Retinal pigment epithelial cell (primary cell): ENCODE results near the gene FOXP1.

Experiments used
- DNase-seq: peaks from one replicate; pipeline ENCODE4 v3.0.0-alpha.2; 2010; ENCODE audit warnings: low read depth
- H3K4me3 ChIP-seq: 2 replicates; pipeline ENCODE4 v1.5.1; 2011; ENCODE audit warnings: mild to moderate bottlenecking, low read length, control low read depth, moderate library complexity
- TF ChIP-seq, protein P1 (sequence below): conservative IDR thresholded peaks from 2 replicates; pipeline ENCODE4 v1.5.1; 2011; ENCODE audit warnings: low read depth, low read length, control low read depth, inconsistent platforms

The FOXP1 gene

DNA sequence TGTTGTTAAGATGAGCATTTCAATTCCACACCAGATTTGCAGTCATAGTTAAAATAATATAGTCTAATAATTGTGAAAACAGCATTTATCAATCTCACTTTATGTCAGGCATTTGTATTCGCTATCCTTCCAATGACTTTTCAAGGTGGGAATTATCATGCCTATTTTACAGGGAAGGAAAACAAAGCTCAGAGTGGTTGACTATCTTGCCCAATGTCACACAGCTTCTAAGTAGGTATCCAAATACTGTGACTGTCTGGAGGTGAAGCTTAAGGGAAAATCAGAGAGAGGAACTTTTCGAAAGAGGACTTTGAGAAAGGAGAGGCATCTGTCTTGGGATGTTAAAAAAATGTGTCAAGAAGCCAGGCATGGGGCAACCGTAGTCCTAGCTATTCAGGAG is 443.1 kb downstream of the FOXP1 start:
- no peak for DNase-seq
- H3K4me3 ChIP-seq: no peak overlapping the region
- TF ChIP-seq, protein P1, sequence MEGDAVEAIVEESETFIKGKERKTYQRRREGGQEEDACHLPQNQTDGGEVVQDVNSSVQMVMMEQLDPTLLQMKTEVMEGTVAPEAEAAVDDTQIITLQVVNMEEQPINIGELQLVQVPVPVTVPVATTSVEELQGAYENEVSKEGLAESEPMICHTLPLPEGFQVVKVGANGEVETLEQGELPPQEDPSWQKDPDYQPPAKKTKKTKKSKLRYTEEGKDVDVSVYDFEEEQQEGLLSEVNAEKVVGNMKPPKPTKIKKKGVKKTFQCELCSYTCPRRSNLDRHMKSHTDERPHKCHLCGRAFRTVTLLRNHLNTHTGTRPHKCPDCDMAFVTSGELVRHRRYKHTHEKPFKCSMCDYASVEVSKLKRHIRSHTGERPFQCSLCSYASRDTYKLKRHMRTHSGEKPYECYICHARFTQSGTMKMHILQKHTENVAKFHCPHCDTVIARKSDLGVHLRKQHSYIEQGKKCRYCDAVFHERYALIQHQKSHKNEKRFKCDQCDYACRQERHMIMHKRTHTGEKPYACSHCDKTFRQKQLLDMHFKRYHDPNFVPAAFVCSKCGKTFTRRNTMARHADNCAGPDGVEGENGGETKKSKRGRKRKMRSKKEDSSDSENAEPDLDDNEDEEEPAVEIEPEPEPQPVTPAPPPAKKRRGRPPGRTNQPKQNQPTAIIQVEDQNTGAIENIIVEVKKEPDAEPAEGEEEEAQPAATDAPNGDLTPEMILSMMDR: no peak

DNA sequence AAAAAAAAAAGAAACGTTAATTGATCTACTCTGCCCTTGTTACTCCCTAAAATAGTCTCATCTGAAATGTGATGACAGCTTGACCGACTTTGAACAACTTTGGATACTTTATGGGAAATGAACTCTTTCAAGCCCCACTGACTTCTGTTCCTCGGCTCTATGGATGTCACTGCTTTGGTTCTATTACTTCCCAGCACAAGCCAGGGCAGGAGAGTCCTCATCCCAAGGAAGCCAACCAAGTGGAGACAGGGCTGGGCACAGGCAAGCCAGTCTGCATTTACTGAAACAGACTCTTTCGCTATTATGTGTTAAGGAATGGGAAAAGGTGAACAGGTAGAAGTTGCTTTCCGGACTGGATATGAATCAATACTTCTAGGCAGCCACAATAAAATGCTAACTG is 444.0 kb downstream of the FOXP1 start:
- DNase-seq: no peak
- H3K4me3 ChIP-seq: no peak overlapping the region
- TF ChIP-seq, protein P1: no peak

DNA sequence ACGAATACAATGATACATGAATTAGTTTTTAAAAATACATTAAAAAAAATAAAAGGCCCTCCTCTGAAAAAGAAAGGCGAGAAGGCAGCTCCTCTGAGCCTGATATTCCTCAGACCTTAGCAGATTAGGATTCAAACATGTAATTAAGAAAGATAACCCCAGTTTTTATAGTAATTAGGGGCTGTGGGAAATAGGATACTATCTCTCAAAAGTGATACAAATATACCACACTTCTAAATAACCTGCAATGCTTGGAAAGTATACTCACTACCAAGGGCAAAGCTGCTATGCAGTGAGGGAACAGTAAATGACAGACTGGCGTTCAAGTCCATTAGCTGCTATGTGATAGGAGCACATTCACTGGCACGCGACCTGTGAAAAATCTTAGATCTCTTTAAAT is 445.1 kb downstream of the FOXP1 start:
- H3K4me3 ChIP-seq: no peak overlapping the region
- TF ChIP-seq, protein P1: no peak
- no peak for DNase-seq

DNA sequence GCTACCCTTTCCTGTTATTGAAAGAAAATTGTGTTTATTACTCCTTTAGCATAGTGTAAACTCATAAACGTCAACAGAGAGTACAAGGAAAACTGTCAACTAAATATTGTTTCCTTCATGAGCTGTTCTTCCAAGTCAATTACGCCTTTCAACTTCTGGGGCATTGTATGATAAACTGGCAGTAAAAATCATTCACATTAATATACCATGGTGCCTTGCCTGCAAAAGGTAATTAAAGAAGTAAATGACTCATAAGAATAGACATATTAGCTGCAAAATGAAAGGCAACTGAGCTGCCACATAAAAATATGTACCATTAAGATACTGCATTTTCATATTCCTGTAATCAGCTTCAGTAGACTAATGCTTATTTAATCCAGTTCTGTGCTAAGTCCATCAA is 447.3 kb downstream of the FOXP1 start:
- no peak for DNase-seq
- TF ChIP-seq, protein P1: no peak
- H3K4me3 ChIP-seq: no peak overlapping the region

DNA sequence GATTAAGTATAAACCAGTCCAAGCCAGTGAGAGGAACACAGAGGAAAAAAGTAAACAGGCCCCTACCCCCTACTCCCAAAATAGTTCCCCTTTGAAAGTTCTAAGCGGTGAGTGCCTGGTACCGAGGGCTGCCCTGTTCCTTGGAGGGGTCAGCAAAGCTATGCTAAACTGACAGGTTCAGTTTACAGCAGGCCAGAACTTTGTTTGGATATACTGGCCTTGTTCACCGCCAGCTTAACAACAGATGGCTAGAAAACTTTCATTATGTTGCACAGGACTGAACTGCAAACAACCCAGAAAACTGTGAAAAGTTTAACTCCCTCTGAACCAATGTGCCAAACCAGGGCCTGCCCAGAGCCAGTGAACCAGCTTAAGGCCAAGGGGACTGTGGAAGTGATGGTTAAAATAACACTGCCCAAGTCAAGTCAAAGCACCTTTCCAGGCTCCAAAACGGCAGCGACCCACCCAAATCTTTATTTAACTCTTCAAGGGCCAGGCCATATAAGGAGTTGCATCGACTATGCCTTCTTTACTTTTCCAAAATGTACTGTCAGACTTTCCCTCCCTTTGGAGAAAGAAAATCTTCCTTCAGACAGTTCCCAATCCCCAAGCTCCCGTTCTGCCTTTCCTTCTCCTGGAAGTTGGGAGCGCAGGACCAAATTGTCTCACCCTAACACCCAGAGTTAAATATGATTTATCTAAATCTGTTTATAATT is 448.0 kb downstream of the FOXP1 start:
- no peak overlapping the region for H3K4me3 ChIP-seq
- peak; percentile 87 for DNase-seq

DNA sequence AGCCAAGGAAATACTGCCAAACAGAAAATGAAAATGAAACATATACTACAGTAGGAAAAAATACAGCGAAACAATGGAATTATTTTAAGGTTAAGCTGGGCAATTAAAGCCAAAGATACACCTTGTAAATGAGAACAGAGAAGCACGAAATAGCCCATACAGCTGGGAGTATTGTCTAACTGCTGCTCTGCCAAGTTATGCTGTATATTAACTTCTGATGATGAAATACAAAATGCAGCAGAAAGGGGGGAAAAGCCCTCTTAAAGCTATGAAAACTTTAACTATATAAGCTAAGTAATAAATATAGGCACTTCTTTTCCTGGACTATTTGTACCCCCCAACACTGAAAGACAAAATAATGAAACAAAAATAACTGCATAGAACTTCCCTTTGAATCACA is 449.0 kb downstream of the FOXP1 start:
- no peak for DNase-seq
- TF ChIP-seq, protein P1: no peak
- H3K4me3 ChIP-seq: no peak overlapping the region

More for the DNA sequence above, 448.0 kb downstream of the FOXP1 start:
- TF ChIP-seq, protein P1: no peak

DNA sequence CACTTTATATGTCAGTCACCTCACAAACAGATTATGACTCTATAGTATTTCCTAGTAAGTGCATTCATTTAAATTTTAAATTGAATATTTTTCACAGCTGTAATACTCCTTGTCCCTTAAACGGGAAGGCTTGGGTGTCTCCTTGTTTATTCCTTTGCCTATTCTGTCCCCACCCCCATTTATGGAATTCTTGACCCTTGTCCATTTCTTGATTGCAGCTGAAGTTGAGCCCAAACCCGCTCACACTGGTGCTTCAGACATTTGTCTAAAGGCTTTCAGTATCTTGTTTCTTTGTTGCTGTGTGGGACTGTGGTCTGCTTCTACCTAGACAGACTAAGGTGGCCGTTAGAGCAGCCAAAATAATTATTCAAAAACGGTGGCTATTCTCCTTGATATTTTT is 449.7 kb downstream of the FOXP1 start:
- no peak overlapping the region for H3K4me3 ChIP-seq
- TF ChIP-seq, protein P1: no peak
- no peak for DNase-seq
